Lower leg skin (tissue), 3 donors: ENCODE measurements around the gene TM2D1.

ENCODE experiments used
- CTCF ChIP-seq, 3 donors: fragments of 450-650 bp; IDR thresholded peaks; one replicate each; pipeline ENCODE4 v1.5.1; 2016; ENCODE audit warnings: antibody characterized with exemption in 3 of 3, mild to moderate bottlenecking in 3 of 3, moderate library complexity in 2 of 3
- POLR2A ChIP-seq, 2 donors: fragments of 450-650 bp; IDR thresholded peaks; one replicate each; pipeline ENCODE4 v1.6.1; 2016 to 2017; ENCODE audit warnings: antibody characterized with exemption in 2 of 2, mild to moderate bottlenecking in 1 of 2, moderate library complexity in 1 of 2

GRCh38 chr1:61687901-61688300, 37.0 kb downstream of the TM2D1 start:
- TF ChIP-seq CTCF (IDR thresholded peaks at IDR 0.05), result no peak
- no peak for TF ChIP-seq POLR2A (IDR thresholded peaks at IDR 0.05)
